Measurements from ENCODE around the gene CTNNBIP1. TPM values are rescaled to one million over a fixed set of nuclear protein-coding genes. Genes with fewer than 3 reads are reported as not detected.

Gene CTNNBIP1
- total and polyA plus RNA-seq, 2 donors (not counting 1 experiment from before 2014, with no cell fraction given) = 6.9 to 8.7 TPM

DNA sequence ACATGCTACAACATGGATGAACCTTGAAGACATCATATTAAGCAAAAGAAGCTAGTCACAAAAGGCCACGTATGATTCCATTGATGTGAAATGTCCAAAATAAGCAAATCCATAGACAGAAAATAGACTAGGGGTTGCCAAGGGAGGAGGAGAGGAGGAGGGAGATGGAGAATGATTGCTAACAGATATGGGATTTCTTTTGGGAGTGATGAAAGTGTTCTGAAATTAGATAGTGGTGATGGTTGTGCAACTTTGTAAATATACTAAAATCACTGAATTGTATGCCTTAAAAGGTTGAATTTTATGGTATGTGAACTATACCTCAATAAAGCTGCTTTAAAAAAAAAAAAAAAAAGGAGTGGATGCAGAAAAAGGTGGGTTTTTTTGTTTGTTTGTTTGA lies 93.9 kb downstream of the CTNNBIP1 start:
- ATAC-seq (ENCODE audit: low read depth) (no peak), DNase-seq (no peak)
- H3K9me3 ChIP-seq (ENCODE audit: control extremely low read depth in 1 of 3, control insufficient read depth in 2 of 3, insufficient read depth in 1 of 3, low read length in 2 of 3) = no peaks in the 10 kb centered on the region
- peaks cover 98% of the 10 kb centered on the region for H3K79me2 ChIP-seq (ENCODE audit: control insufficient read depth, insufficient read depth, low read length)
- Mint-ChIP-seq H3K27me3 (no peaks in the 10 kb centered on the region), H3K4me1 (peaks cover 18% of the 10 kb centered on the region), H3K4me3 (no peak overlapping the region), H3K27ac (no peak overlapping the region), H3K9me3 (ENCODE audit: insufficient read depth) (no peaks in the 10 kb centered on the region)
- no CpG with 5 or more reads among the region's 1 CpG for WGBS (ENCODE audit: insufficient coverage)
- ChIA-PET POLR2A (no interaction called here), CTCF (no interaction called here)
- no peaks in the 10 kb centered on the region for H3K36me3 ChIP-seq (replicated peaks in 1 of 2; ENCODE audit: control extremely low read depth in 1 of 2, control insufficient read depth in 1 of 2, extremely low read depth in 1 of 2, insufficient read depth in 2 of 2, low read length in 1 of 2)
- peaks cover under 1 to 6% of the 10 kb centered on the region in 2 donors for H3K4me1 ChIP-seq (ENCODE audit: control insufficient read depth in 2 of 2, insufficient read depth in 2 of 2, low read length in 2 of 2)
- no peak overlapping the region for H3K27ac ChIP-seq (ENCODE audit: low read length in 2 of 2)
- no peak overlapping the region for H2AFZ ChIP-seq (ENCODE audit: insufficient read depth, low read depth, low read length, poor library complexity, severe bottlenecking)
- H4K20me1 ChIP-seq (ENCODE audit: control insufficient read depth, insufficient read depth, low read length, poor library complexity, severe bottlenecking) = peaks cover 55% of the 10 kb centered on the region
- intact Hi-C loops (cut with micrococcal nuclease) = no loop called here
- TF ChIP-seq, protein P1, sequence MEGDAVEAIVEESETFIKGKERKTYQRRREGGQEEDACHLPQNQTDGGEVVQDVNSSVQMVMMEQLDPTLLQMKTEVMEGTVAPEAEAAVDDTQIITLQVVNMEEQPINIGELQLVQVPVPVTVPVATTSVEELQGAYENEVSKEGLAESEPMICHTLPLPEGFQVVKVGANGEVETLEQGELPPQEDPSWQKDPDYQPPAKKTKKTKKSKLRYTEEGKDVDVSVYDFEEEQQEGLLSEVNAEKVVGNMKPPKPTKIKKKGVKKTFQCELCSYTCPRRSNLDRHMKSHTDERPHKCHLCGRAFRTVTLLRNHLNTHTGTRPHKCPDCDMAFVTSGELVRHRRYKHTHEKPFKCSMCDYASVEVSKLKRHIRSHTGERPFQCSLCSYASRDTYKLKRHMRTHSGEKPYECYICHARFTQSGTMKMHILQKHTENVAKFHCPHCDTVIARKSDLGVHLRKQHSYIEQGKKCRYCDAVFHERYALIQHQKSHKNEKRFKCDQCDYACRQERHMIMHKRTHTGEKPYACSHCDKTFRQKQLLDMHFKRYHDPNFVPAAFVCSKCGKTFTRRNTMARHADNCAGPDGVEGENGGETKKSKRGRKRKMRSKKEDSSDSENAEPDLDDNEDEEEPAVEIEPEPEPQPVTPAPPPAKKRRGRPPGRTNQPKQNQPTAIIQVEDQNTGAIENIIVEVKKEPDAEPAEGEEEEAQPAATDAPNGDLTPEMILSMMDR (IDR thresholded peaks at IDR 0.05) = no peak
- TF ChIP-seq EZH2 (IDR thresholded peaks at IDR 0.05; ENCODE audit: borderline replicate concordance, insufficient read depth, low read depth, low read length, poor library complexity, severe bottlenecking) = no peak
- H3K4me2 ChIP-seq (replicated peaks; ENCODE audit: low read depth, low read length, poor library complexity, severe bottlenecking) = no peak overlapping the region
- no peaks in the 10 kb centered on the region for H3K27me3 ChIP-seq (replicated peaks in 1 of 4; ENCODE audit: control extremely low read depth in 1 of 4, control insufficient read depth in 3 of 4, insufficient read depth in 4 of 4, low read length in 3 of 4)
- no peak overlapping the region for H3K4me3 ChIP-seq (ENCODE audit: control extremely low read depth in 1 of 5, extremely low read depth in 1 of 5, insufficient read depth in 1 of 5, low read depth in 2 of 5, low read length in 4 of 5)
- H3K9ac ChIP-seq (ENCODE audit: low read length) = no peak overlapping the region

DNA sequence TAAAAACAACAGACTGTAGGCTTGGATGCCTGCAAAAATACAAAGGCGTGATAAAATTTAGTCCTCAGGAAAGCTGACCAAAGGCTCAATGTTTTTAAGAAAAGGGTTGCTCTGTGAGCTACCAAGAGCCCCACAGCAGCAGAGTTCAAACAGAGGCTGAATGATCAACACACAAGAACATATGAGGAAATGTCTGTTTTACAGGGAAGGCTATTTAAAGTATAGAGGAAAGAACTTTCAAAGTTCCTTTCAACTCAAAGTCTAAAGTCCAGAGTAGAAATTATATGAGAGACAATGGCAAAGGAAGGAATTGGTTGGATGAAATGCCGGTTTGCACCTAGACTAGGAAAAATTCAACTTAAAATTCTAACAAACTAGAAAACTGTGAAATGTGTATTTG lies 94.9 kb downstream of the CTNNBIP1 start:
- Histone ChIP-seq H3K4me2 (replicated peaks; ENCODE audit: low read depth, low read length, poor library complexity, severe bottlenecking) (no peak overlapping the region), H3K79me2 (ENCODE audit: control insufficient read depth, insufficient read depth, low read length) (peaks cover 98% of the 10 kb centered on the region), H3K9me3 (ENCODE audit: control extremely low read depth in 1 of 3, control insufficient read depth in 2 of 3, insufficient read depth in 1 of 3, low read length in 2 of 3) (no peaks in the 10 kb centered on the region), H3K27ac (ENCODE audit: low read length in 2 of 2) (no peak overlapping the region), H3K36me3 (replicated peaks in 1 of 2; ENCODE audit: control extremely low read depth in 1 of 2, control insufficient read depth in 1 of 2, extremely low read depth in 1 of 2, insufficient read depth in 2 of 2, low read length in 1 of 2) (no peaks in the 10 kb centered on the region), H3K27me3 (replicated peaks in 1 of 4; ENCODE audit: control extremely low read depth in 1 of 4, control insufficient read depth in 3 of 4, insufficient read depth in 4 of 4, low read length in 3 of 4) (no peaks in the 10 kb centered on the region), H3K9ac (ENCODE audit: low read length) (no peak overlapping the region), H2AFZ (ENCODE audit: insufficient read depth, low read depth, low read length, poor library complexity, severe bottlenecking) (no peak overlapping the region), H3K4me3 (ENCODE audit: control extremely low read depth in 1 of 5, extremely low read depth in 1 of 5, insufficient read depth in 1 of 5, low read depth in 2 of 5, low read length in 4 of 5) (no peak overlapping the region), H4K20me1 (ENCODE audit: control insufficient read depth, insufficient read depth, low read length, poor library complexity, severe bottlenecking) (peaks cover 44% of the 10 kb centered on the region), H3K4me1 (ENCODE audit: control insufficient read depth in 2 of 2, insufficient read depth in 2 of 2, low read length in 2 of 2) (no peaks in the 10 kb centered on the region)
- intact Hi-C loops (cut with micrococcal nuclease) = no loop called here
- H3K27me3 Mint-ChIP-seq = no peaks in the 10 kb centered on the region
- TF ChIP-seq EZH2 (IDR thresholded peaks at IDR 0.05; ENCODE audit: borderline replicate concordance, insufficient read depth, low read depth, low read length, poor library complexity, severe bottlenecking) = no peak
- TF ChIP-seq, protein P1 (IDR thresholded peaks at IDR 0.05) = no peak
- H3K27ac Mint-ChIP-seq = no peak overlapping the region
- DNase-seq = no peak
- H3K4me3 Mint-ChIP-seq = no peak overlapping the region
- WGBS (ENCODE audit: insufficient coverage) = 100% methylated on average over 1 of the region's 2 CpGs
- CTCF ChIA-PET = no interaction called here
- peaks cover 18% of the 10 kb centered on the region for H3K4me1 Mint-ChIP-seq
- POLR2A ChIA-PET = interaction anchor here (0.6 kb wide), 1 partner anchor 25 kb away, joined by 4 read pairs; no protein-coding TSS in a partner anchor
- ATAC-seq (ENCODE audit: low read depth) = no peak
- no peaks in the 10 kb centered on the region for H3K9me3 Mint-ChIP-seq (ENCODE audit: insufficient read depth)
